Mesenchymal stem cell (in vitro differentiated cells and primary cell): ENCODE measurements around the gene NFIB.

Source experiments
- DNase-seq: peaks from one replicate; pipeline ENCODE4 v3.0.0-alpha.2; 2013
- H2AFZ ChIP-seq: one replicate; pipeline ENCODE4 v1.6.1; 2013; ENCODE audit warnings: low read depth, mild to moderate bottlenecking, control low read depth, inconsistent platforms, low read length, moderate library complexity
- H2AK5ac ChIP-seq: 2 replicates; pipeline ENCODE4 v1.6.1; 2013; ENCODE audit warnings: low read length, moderate library complexity, mild to moderate bottlenecking, inconsistent platforms; ENCODE audit not compliant: severe bottlenecking
- H2BK120ac ChIP-seq: one replicate; pipeline ENCODE4 v1.6.1; 2013; ENCODE audit warnings: low read depth, mild to moderate bottlenecking, inconsistent platforms, low read length, moderate library complexity
- H2BK12ac ChIP-seq, 2 experiments: one replicate each; pipeline ENCODE4 v1.6.1; 2013; ENCODE audit warnings: inconsistent platforms in 2 of 2, low read length in 2 of 2, mild to moderate bottlenecking in 2 of 2, moderate library complexity in 2 of 2, control low read depth in 1 of 2
- H2BK15ac ChIP-seq: one replicate; pipeline ENCODE4 v1.6.1; 2013; ENCODE audit warnings: mild to moderate bottlenecking, low read depth, inconsistent platforms; ENCODE audit not compliant: poor library complexity, severe bottlenecking
- H2BK5ac ChIP-seq: 2 replicates; pipeline ENCODE4 v1.6.1; 2013; ENCODE audit warnings: low read depth, mild to moderate bottlenecking, low read length, control low read depth, inconsistent platforms; ENCODE audit not compliant: poor library complexity, severe bottlenecking
- H3K14ac ChIP-seq, 2 experiments: one replicate each; pipeline ENCODE4 v1.6.1; 2013; ENCODE audit warnings: inconsistent platforms in 2 of 2, low read length in 2 of 2, control low read depth in 1 of 2, mild to moderate bottlenecking in 1 of 2, moderate library complexity in 1 of 2
- H3K18ac ChIP-seq, 2 experiments: one replicate each; pipeline ENCODE4 v1.6.1; 2013; ENCODE audit warnings: inconsistent platforms in 2 of 2, low read length in 2 of 2, control low read depth in 1 of 2, low read depth in 1 of 2, mild to moderate bottlenecking in 1 of 2
- H3K23ac ChIP-seq, 2 experiments: one replicate each; pipeline ENCODE4 v1.6.1; 2013; ENCODE audit warnings: inconsistent platforms in 2 of 2, low read length in 2 of 2, mild to moderate bottlenecking in 2 of 2, moderate library complexity in 2 of 2, control low read depth in 1 of 2
- H3K27ac ChIP-seq: 2 replicates; pipeline ENCODE4 v1.5.1; 2013; ENCODE audit warnings: mild to moderate bottlenecking, moderate library complexity, low read length, control low read depth, inconsistent platforms; ENCODE audit not compliant: poor library complexity, severe bottlenecking
- H3K27me3 ChIP-seq, 2 experiments: 2 replicates each; pipeline versions ENCODE4 v1.6.1 to v1.7.0; 2013; ENCODE audit warnings: low read length in 2 of 2, mild to moderate bottlenecking in 2 of 2, moderate library complexity in 2 of 2, control low read depth in 1 of 2, inconsistent platforms in 1 of 2; ENCODE audit not compliant: control insufficient read depth in 1 of 2, insufficient read depth in 1 of 2
- H3K36me3 ChIP-seq, 2 experiments: 2 replicates each; pipeline versions ENCODE4 v1.6.1 to v1.7.0; 2013; ENCODE audit warnings: low read length in 2 of 2, control low read depth in 1 of 2, inconsistent platforms in 1 of 2, low read depth in 1 of 2, mild to moderate bottlenecking in 1 of 2; ENCODE audit not compliant: insufficient read depth in 2 of 2, control insufficient read depth in 1 of 2
- H3K4ac ChIP-seq, 2 experiments: one replicate each; pipeline ENCODE4 v1.6.1; 2013; ENCODE audit warnings: inconsistent platforms in 2 of 2, low read length in 2 of 2, mild to moderate bottlenecking in 2 of 2, moderate library complexity in 2 of 2, control low read depth in 1 of 2, low read depth in 1 of 2
- H3K4me1 ChIP-seq: 2 replicates; pipeline ENCODE4 v1.6.1; 2013; ENCODE audit warnings: low read depth, low read length, control low read depth; ENCODE audit not compliant: control insufficient read depth, insufficient read depth
- H3K4me2 ChIP-seq: 2 replicates; pipeline ENCODE4 v1.6.1; 2013; ENCODE audit warnings: low read length, mild to moderate bottlenecking, inconsistent platforms; ENCODE audit not compliant: poor library complexity, severe bottlenecking
- H3K4me3 ChIP-seq, 2 experiments: 2 replicates each; pipeline versions ENCODE4 v1.5.1 to v1.7.0; 2013; ENCODE audit warnings: low read length in 2 of 2, mild to moderate bottlenecking in 2 of 2, control low read depth in 1 of 2, low read depth in 1 of 2; ENCODE audit not compliant: insufficient read depth in 1 of 2
- H3K79me1 ChIP-seq: replicated peaks from 2 replicates; pipeline ENCODE4 v1.6.1; 2013; ENCODE audit warnings: mild to moderate bottlenecking, control low read depth, low read length, inconsistent platforms; ENCODE audit not compliant: poor library complexity, severe bottlenecking
- H3K9ac ChIP-seq: 2 replicates; pipeline ENCODE4 v1.7.0; 2013; ENCODE audit warnings: mild to moderate bottlenecking, low read length, moderate library complexity
- H3K9me3 ChIP-seq: 2 replicates; pipeline ENCODE4 v1.7.0; 2013; ENCODE audit warnings: mild to moderate bottlenecking, low read length; ENCODE audit not compliant: control insufficient read depth
- H4K8ac ChIP-seq: one replicate; pipeline ENCODE4 v1.6.1; 2013; ENCODE audit warnings: inconsistent platforms, mild to moderate bottlenecking, low read length, moderate library complexity
- H4K91ac ChIP-seq: one replicate; pipeline ENCODE4 v1.6.1; 2013; ENCODE audit warnings: mild to moderate bottlenecking, low read length, inconsistent platforms
- WGBS: methylation state at CpG from one replicate; pipeline ENCODE4 v1.1.7; 2013; ENCODE audit warnings: mixed read lengths; 5-methylcytosine and 5-hydroxymethylcytosine counted together

The NFIB gene

DNA sequence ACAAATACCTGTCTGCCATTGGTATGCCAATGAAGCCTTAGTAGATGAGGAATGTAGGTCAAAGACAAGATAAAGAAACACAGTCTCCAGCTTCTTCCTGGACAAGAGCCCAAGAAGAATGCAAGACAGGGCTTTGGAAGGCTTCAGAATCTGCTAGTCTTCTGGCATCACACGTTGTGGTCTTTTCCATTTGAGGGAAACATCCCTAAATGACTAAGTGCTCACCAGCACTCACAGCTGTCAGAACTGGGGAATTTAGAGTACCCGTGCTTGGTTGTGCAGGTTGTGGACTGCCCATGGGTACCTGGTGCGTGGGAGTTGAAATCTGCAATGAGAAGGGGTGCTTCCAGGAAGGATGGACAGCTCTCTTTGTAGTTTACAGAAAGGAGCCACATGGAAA, 27.1 kb upstream of the NFIB start:
- Histone ChIP-seq H2BK12ac (no peak overlapping the region), H3K4me3 (no peak overlapping the region), H3K79me1 (no peaks in the 10 kb centered on the region), H2BK120ac (no peak overlapping the region), H3K18ac (no peak overlapping the region), H3K27ac (no peak overlapping the region), H3K14ac (no peak overlapping the region), H3K9ac (no peak overlapping the region), H4K91ac (no peak overlapping the region), H3K4me1 (peaks cover 5% of the 10 kb centered on the region), H3K27me3 (peaks cover 52 to 72% of the 10 kb centered on the region in 2 experiments), H2AK5ac (no peak overlapping the region), H2BK5ac (no peak overlapping the region), H4K8ac (no peak overlapping the region), H2BK15ac (no peak overlapping the region), H2AFZ (no peak overlapping the region), H3K4me2 (no peak overlapping the region), H3K23ac (no peak overlapping the region), H3K9me3 (no peaks in the 10 kb centered on the region), H3K36me3 (no peaks in the 10 kb centered on the region), H3K4ac (no peak overlapping the region)
- no peak for DNase-seq
- 58% methylated on average over 3 of the region's 3 CpGs for WGBS

DNA sequence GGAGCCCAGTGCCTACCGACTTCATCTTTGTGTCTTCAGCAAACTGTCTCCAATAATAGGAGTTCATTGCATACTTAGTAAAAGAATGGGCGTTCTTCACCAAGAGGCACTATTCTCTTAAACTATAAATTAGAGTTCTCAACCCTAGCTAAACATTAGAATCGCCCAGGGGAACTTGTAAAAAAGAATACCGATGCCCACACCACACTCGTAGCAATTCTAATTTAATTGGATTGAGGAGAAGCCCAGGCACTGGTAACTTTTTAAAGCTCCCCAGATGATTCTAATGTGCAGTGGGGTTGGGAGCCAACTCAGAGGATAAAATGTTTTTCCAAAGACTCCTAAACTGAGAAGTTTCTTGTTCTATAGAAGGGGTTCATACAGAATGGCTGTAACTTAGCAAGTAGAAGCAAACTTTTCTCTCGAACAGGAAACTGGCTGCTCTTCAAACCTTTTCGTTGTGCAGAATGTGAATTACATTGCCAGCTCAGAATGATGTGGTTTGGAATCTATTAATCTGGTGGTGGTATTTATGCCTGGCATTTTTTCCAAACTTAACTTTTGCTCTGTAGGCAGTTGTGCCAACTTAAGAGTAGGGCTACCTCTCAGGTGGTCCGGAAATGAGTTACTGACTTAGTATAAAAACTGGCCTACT, 26.4 kb upstream of the NFIB start:
- H3K4ac ChIP-seq: no peak overlapping the region
- H3K23ac ChIP-seq: no peak overlapping the region
- H3K4me1 ChIP-seq: peaks cover 2% of the 10 kb centered on the region
- H4K91ac ChIP-seq: no peak overlapping the region
- no peak overlapping the region for H3K4me3 ChIP-seq
- no peak overlapping the region for H3K4me2 ChIP-seq
- no peak overlapping the region for H2BK15ac ChIP-seq
- no peak overlapping the region for H3K18ac ChIP-seq
- H3K36me3 ChIP-seq: no peaks in the 10 kb centered on the region
- H2BK120ac ChIP-seq: no peak overlapping the region
- H3K9ac ChIP-seq: no peak overlapping the region
- H3K27ac ChIP-seq: no peak overlapping the region
- H3K79me1 ChIP-seq: no peaks in the 10 kb centered on the region
- H4K8ac ChIP-seq: no peak overlapping the region
- H2BK5ac ChIP-seq: no peak overlapping the region
- no peak overlapping the region for H3K14ac ChIP-seq
- H3K27me3 ChIP-seq: peaks cover 45 to 65% of the 10 kb centered on the region in 2 experiments
- H2BK12ac ChIP-seq: no peak overlapping the region
- H3K9me3 ChIP-seq: no peaks in the 10 kb centered on the region
- no peak for DNase-seq
- 78% methylated on average over 5 of the region's 8 CpGs for WGBS
- no peak overlapping the region for H2AK5ac ChIP-seq
- no peak overlapping the region for H2AFZ ChIP-seq

DNA sequence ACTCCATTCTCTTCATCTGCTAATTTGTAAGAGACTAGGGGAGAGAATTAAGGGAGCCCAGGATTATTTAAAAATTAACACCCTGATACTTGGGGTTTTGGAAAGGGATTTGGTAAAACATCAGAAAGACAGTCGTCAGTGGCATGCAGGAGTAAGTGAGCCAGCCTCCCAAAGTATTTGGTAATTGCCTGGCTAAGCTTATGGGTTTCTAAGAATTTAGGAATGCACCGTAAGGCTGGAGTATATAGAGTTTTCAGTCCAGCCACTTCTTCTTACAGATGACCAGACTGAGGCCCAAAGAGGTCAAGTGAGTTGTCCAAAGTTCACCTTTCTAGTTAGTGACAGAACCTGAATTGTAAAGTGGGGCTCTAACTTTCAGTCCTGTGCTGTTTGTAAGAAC, 25.8 kb upstream of the NFIB start:
- Histone ChIP-seq H2BK120ac (no peak overlapping the region), H2BK12ac (no peak overlapping the region), H3K4ac (no peak overlapping the region), H3K27me3 (peaks cover 39 to 59% of the 10 kb centered on the region in 2 experiments), H4K8ac (no peak overlapping the region), H3K79me1 (no peaks in the 10 kb centered on the region), H3K27ac (no peak overlapping the region), H2AK5ac (no peak overlapping the region), H3K9ac (no peak overlapping the region), H3K18ac (no peak overlapping the region), H4K91ac (no peak overlapping the region), H2AFZ (no peak overlapping the region), H2BK15ac (no peak overlapping the region), H2BK5ac (no peak overlapping the region), H3K9me3 (no peaks in the 10 kb centered on the region), H3K36me3 (no peaks in the 10 kb centered on the region), H3K4me1 (peaks cover 2% of the 10 kb centered on the region), H3K4me3 (no peak overlapping the region), H3K4me2 (no peak overlapping the region), H3K23ac (no peak overlapping the region), H3K14ac (no peak overlapping the region)
- 77% methylated on average over 2 of the region's 2 CpGs for WGBS
- no peak for DNase-seq

DNA sequence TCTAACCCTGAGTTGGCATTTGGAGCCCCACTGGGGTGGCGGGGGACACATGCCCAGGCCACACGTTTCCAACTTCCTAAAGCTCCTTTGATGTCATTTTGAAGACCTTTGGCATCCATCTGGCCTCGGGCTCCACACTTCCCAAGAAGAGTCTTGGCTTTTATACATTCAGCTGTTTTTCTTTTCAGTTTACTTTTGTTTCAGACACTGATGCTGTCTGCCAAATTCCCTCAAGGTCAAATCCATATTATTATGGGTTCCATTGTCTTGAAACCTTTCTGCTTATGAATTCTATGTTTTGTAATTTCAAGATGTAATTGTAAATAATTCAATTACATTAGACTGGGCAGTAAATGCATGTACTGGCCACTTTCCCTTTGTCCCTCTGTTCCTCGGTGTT, 23.7 kb upstream of the NFIB start:
- Histone ChIP-seq H2BK12ac (no peak overlapping the region), H3K23ac (no peak overlapping the region), H2AFZ (no peak overlapping the region), H4K91ac (no peak overlapping the region), H2BK5ac (no peak overlapping the region), H3K18ac (no peak overlapping the region), H2BK120ac (no peak overlapping the region), H3K4me1 (no peaks in the 10 kb centered on the region), H3K36me3 (no peaks in the 10 kb centered on the region), H3K9ac (no peak overlapping the region), H3K4ac (no peak overlapping the region), H3K79me1 (no peaks in the 10 kb centered on the region), H2BK15ac (no peak overlapping the region), H3K9me3 (no peaks in the 10 kb centered on the region), H3K4me2 (no peak overlapping the region), H3K14ac (no peak overlapping the region), H2AK5ac (no peak overlapping the region), H3K27ac (no peak overlapping the region), H3K27me3 (peaks cover 18 to 38% of the 10 kb centered on the region in 2 experiments), H4K8ac (no peak overlapping the region), H3K4me3 (no peak overlapping the region)
- DNase-seq: no peak
- WGBS: 71% methylated on average over 3 of the region's 4 CpGs
